HepG2 (cell line): ENCODE measurements around the gene IFNLR1. TPM values are rescaled to one million over a fixed set of nuclear protein-coding genes. Genes with fewer than 3 reads are reported as not detected.

Experiments used
- ATAC-seq: fragments of 200-7000 bp; cut with Tn5 transposase; 3 replicates; pipeline ENCODE4 v1.9.1; 2020; ENCODE audit warnings: mild to moderate bottlenecking, moderate library complexity
- BruUV-seq: library from RNA; stranded (reverse); fragments of 400-500 nt; replicated peaks from 2 replicates; lab custom pipeline; 2021; lab: Mats Ljungman, UMichigan
- CTCF ChIA-PET: fragments of 300-600 bp; formaldehyde crosslinking; extraction: SDS; loops from one replicate; lab custom pipeline; 2021; ENCODE audit warnings: low total read pairs, inconsistent platforms, low intra/inter-chr PET ratio; lab: Yijun Ruan, JAX
- POLR2A ChIA-PET: fragments of 350-600 bp; sonication (Branson Sonifier 250); formaldehyde crosslinking; loops from one replicate; lab custom pipeline; 2020; ENCODE audit warnings: antibody characterized with exemption, inconsistent platforms; lab: Yijun Ruan, JAX
- DNase-seq: peaks from one replicate; pipeline ENCODE4 v3.0.0-alpha.2; 2015; ENCODE audit warnings: low spot score
- FAIRE-seq: peaks from 3 replicates; lab custom pipeline; 2011; peaks lifted over from hg19 to GRCh38; lab: Jason Lieb, UNC
- H2AFZ ChIP-seq: one replicate; pipeline ENCODE4 v1.6.1; 2011; ENCODE audit warnings: low read length, inconsistent platforms
- H3K27ac ChIP-seq: fragments of 300-600 bp; 3 replicates; pipeline ENCODE4 v1.8.0; 2011; ENCODE audit warnings: mixed run types, mild to moderate bottlenecking, mixed read lengths, low read length, inconsistent platforms; ENCODE audit not compliant: insufficient read depth; ENCODE audit errors: extremely low read length
- H3K27me3 ChIP-seq, 2 experiments: fragments of 200-600 bp in 1 of 2; 2 replicates in 1 of 2; 3 replicates in 1 of 2; pipeline versions ENCODE4 v1.6.0 to v1.8.0; 2011; ENCODE audit warnings: low read length in 2 of 2, mild to moderate bottlenecking in 2 of 2, moderate library complexity in 2 of 2, inconsistent platforms in 1 of 2; ENCODE audit not compliant: insufficient read depth in 2 of 2, control insufficient read depth in 1 of 2
- H3K36me3 ChIP-seq, 2 experiments: fragments of 200-600 bp in 1 of 2; replicated peaks in 1 of 2; 2 replicates in 1 of 2; 3 replicates in 1 of 2; pipeline versions ENCODE4 v1.5.1 to v1.8.0; 2011; ENCODE audit warnings: low read length in 2 of 2, inconsistent platforms in 1 of 2; ENCODE audit not compliant: insufficient read depth in 2 of 2, control insufficient read depth in 1 of 2
- H3K4me1 ChIP-seq: 2 replicates; pipeline ENCODE4 v1.5.1; 2012; ENCODE audit warnings: low read length, inconsistent platforms; ENCODE audit not compliant: insufficient read depth
- H3K4me2 ChIP-seq: 2 replicates; pipeline ENCODE4 v1.6.0; 2011; ENCODE audit warnings: low read depth, low read length, inconsistent platforms
- H3K4me3 ChIP-seq, 3 experiments: fragments of 200-600 bp in 1 of 3; sonication (generic), shearing (Covaris generic) in 1 of 3; replicated peaks in 1 of 3; 2 replicates each; pipeline ENCODE4 v1.5.1; 2011 to 2016; ENCODE audit warnings: low read length in 3 of 3, inconsistent platforms in 2 of 3, low read depth in 2 of 3, mild to moderate bottlenecking in 2 of 3, control low read depth in 1 of 3, mixed read lengths in 1 of 3; ENCODE audit not compliant: insufficient read depth in 1 of 3
- H3K79me2 ChIP-seq: one replicate; pipeline ENCODE4 v1.6.1; 2011; ENCODE audit warnings: low read length, inconsistent platforms; ENCODE audit not compliant: insufficient read depth
- H3K9ac ChIP-seq: 2 replicates; pipeline ENCODE4 v1.6.0; 2011; ENCODE audit warnings: mild to moderate bottlenecking, low read depth, low read length, inconsistent platforms; ENCODE audit not compliant: insufficient read depth
- H3K9me3 ChIP-seq: 2 replicates; pipeline ENCODE4 v1.5.1; 2012; ENCODE audit warnings: mild to moderate bottlenecking, low read length
- H4K20me1 ChIP-seq: 2 replicates; pipeline ENCODE4 v1.6.0; 2011; ENCODE audit warnings: inconsistent platforms, mild to moderate bottlenecking, low read length, moderate library complexity; ENCODE audit not compliant: insufficient read depth
- ADNP ChIP-seq: sonication (generic); formaldehyde crosslinking; IDR thresholded peaks from 2 replicates; pipeline ENCODE4 v1.4.0; 2020; ENCODE audit warnings: missing genetic modification reagents
- FIP1L1 ChIP-seq: fragments of 200-400 bp; formaldehyde crosslinking; IDR thresholded peaks from 2 replicates; pipeline ENCODE4 v1.6.1; 2018; ENCODE audit warnings: low read depth, mild to moderate bottlenecking, low read length, moderate library complexity, borderline replicate concordance; ENCODE audit not compliant: insufficient read depth
- NFRKB ChIP-seq: fragments of 450-650 bp; IDR thresholded peaks from 2 replicates; pipeline ENCODE4 v1.6.1; 2017
- ZNF629 ChIP-seq: sonication (generic); formaldehyde crosslinking; conservative IDR thresholded peaks from 2 replicates; pipeline ENCODE4 v1.5.0; 2020; ENCODE audit warnings: missing genetic modification reagents
- ZNF878 ChIP-seq: sonication (generic); formaldehyde crosslinking; IDR thresholded peaks from 2 replicates; pipeline ENCODE4 v1.8.1; 2023; ENCODE audit warnings: mild to moderate bottlenecking, missing genetic modification reagents, moderate library complexity
- WGBS: methylation state at CpG from one replicate; pipeline ENCODE4 v1.1.6; 2017; ENCODE audit warnings: low lambda C conversion rate; 5-methylcytosine and 5-hydroxymethylcytosine counted together
- in situ Hi-C: cut with HindIII; loops from 2 replicates; pipeline ENCODE4 v1.10.0; 2017; ENCODE audit warnings: low pct_unique_long_range_greater_than_20kb; ENCODE audit not compliant: extremely low pct_ligation_motif_present
- intact Hi-C: fragments of 100-400 bp; cut with micrococcal nuclease; formaldehyde crosslinking; loops from one replicate; pipeline ENCODE4 v1.10.0; 2022; ENCODE audit not compliant: unreplicated experiment
- polyA plus RNA-seq, 8 experiments: library from polyadenylated mRNA; depleted of rRNA in 3 of 8; stranded (reverse) in 7 of 8; unstranded in 1 of 8; fragments of >200 nt; fragmentation: Illumina TruSeq in 4 of 8; extraction: Trizol in 4 of 8; gene quantifications; 2 replicates each; pipeline versions ENCODE4 v1.2.1 to v1.2.3, GENCODE V29; 2011 to 2016; ENCODE audit warnings: low read depth in 4 of 8, missing spikeins in 1 of 8, mixed read lengths in 1 of 8; ENCODE audit not compliant: insufficient read depth in 1 of 8
- total RNA-seq, 5 experiments: library from RNA; depleted of rRNA; stranded (reverse); fragments of >200 nt; fragmentation: Illumina TruSeq; extraction: Trizol; gene quantifications; 2 replicates each; pipeline ENCODE4 v1.2.3, GENCODE V29; 2016; ENCODE audit warnings: low read depth in 1 of 5
- TF ChIP-seq, protein P1 (sequence below): sonication (generic); formaldehyde crosslinking; IDR thresholded peaks from 2 replicates; pipeline ENCODE4 v1.5.0; 2020; ENCODE audit warnings: missing genetic modification reagents

Gene IFNLR1
- total and polyA plus RNA-seq, 2 of the 13 experiments (the other 11 are each of a cell fraction or from before 2014, with no cell fraction given), result 3.8 to 8.5 TPM

DNA sequence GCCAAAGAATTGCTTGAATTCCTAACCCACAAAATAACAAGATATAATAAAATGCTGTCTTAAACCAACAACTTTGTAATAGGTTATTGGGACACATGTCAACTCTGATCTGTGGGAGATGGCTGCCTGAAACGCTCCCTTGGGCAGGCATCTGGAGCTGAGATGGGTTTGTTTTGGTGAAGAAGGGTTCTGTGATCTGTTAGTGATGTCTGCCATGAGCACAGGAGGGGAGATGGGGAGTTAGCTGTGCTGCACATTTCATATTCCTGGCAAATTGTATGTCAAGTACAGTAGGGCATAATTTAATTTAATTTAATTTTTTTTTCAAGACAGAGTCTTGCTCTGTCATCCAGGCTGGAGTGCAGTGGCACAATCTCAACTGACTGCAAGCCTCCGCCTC, 34.2 kb upstream of the IFNLR1 start (continued):
- TF ChIP-seq NFRKB (no peak), ADNP (no peak)

DNA sequence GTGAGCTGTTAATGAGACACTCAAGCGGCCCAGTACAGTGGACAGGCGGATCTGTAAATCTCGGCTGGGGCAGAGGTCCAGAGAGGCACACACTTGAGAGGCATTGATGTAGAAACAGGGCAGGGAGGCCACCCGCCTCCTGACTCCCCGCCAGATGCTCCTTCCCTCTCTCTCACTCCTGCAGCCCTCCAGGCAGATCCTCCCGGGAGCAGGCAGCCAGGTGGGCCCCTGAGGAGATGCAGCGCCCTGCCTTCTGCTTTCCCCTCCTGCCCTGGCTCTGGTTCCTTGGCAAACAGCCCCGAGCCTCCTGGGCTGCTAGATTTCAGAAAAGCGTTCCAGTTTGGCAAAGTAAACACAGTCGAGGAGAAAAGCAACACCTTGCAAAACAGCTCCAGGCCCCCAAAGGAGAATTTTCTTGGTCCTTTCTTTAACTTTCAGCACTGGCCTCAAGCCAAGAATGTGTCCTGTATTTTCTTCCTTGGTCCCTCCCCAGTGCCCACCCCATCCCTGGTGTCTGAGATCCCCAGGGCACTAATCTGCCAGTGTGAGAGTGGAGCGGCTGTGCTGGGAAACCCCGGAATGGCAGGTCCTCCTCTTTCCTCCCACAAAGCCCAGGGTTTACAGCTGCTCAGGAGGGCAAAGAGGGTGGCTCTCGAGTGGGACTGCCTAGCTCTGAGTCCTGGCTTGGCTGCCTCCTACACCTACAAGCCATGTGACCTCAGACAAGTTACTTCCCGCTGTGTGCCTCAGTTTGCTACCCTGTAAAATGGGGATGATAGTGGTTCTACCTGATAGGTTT, 29.4 kb upstream of the IFNLR1 start:
- POLR2A ChIA-PET, result no interaction called here
- Histone ChIP-seq H3K9ac (no peak overlapping the region), H3K79me2 (no peaks in the 10 kb centered on the region), H2AFZ (no peak overlapping the region), H3K4me1 (no peaks in the 10 kb centered on the region), H4K20me1 (no peaks in the 10 kb centered on the region; the same call in 1 of the 2 replicates)
- FAIRE-seq, result no peak
- intact Hi-C loops, result no loop called here
- no peak for DNase-seq
- peak; percentile 80 for TF ChIP-seq ZNF629
- TF ChIP-seq FIP1L1, result no peak
- TF ChIP-seq, all 625 proteins: peak for 1
- CTCF ChIA-PET, result no interaction called here
- Histone ChIP-seq H3K4me2 (no peak overlapping the region), H3K4me3 (no peak overlapping the region), H3K36me3 (no peaks in the 10 kb centered on the region), H3K27me3 (peaks cover 1 to 40% of the 10 kb centered on the region in 2 experiments; a peak in 3 of 5 replicates), H3K9me3 (peaks cover 5% of the 10 kb centered on the region), H3K27ac (no peak overlapping the region)
- ATAC-seq, result peak; percentile 41; the same call in 2 of the 3 replicates
- 16% methylated on average over 11 of the region's 14 CpGs for WGBS
- no TSS peak for BruUV-seq
- in situ Hi-C loops, result no loop called here

DNA sequence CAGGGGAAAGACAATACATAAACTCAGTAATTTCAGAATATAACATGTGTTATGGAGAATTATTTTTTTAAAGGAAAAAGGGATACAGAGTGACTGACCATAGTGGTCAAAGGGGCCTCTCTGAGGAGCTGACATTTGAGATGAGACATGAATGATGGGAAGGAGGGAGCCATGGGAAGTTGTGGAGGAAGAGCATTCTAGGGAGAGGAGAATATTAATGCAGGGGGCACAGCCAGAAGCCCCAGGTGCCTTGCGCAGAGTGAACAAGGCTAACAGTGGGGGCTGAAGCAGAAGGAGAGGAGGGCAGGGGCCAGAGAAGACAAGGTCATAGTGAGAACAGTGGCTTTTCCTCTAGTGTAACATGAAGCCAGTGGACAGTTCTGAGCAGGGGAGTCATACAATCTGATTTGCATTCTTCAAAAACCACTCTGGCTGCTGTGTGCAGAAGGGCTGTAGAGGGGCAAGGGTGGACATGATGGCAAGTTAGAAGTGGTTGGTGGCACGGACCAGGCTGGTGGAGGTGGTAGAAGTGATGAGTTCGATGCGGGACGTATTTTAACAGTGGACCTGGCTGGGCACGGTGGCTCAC, 28.2 kb upstream of the IFNLR1 start:
- TF ChIP-seq, protein P1, sequence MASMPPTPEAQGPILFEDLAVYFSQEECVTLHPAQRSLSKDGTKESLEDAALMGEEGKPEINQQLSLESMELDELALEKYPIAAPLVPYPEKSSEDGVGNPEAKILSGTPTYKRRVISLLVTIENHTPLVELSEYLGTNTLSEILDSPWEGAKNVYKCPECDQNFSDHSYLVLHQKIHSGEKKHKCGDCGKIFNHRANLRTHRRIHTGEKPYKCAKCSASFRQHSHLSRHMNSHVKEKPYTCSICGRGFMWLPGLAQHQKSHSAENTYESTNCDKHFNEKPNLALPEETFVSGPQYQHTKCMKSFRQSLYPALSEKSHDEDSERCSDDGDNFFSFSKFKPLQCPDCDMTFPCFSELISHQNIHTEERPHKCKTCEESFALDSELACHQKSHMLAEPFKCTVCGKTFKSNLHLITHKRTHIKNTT, result no peak
- no peak for TF ChIP-seq ZNF878 (CRISPR knock-in tag)
- peaks cover 5% of the 10 kb centered on the region for H3K9me3 ChIP-seq
- WGBS, result 62% methylated on average over 6 of the region's 6 CpGs
- POLR2A ChIA-PET, result no interaction called here
- H3K27me3 ChIP-seq, result peaks cover 1 to 40% of the 10 kb centered on the region in 2 experiments; a peak in 3 of 5 replicates
- no peaks in the 10 kb centered on the region; the same call in 1 of the 2 replicates for H4K20me1 ChIP-seq
- in situ Hi-C loops, result no loop called here
- H3K4me2 ChIP-seq, result no peak overlapping the region
- no peak overlapping the region for H2AFZ ChIP-seq
- CTCF ChIA-PET, result no interaction called here
- peaks cover 10% of the 10 kb centered on the region for H3K4me1 ChIP-seq
- H3K9ac ChIP-seq, result no peak overlapping the region
- no peak overlapping the region for H3K4me3 ChIP-seq
- intact Hi-C loops, result no loop called here
- ATAC-seq (no peak), DNase-seq (no peak), FAIRE-seq (no peak)
- no TSS peak for BruUV-seq
- H3K79me2 ChIP-seq, result no peaks in the 10 kb centered on the region
- no peaks in the 10 kb centered on the region for H3K36me3 ChIP-seq
- H3K27ac ChIP-seq, result no peak overlapping the region
